Mesothelial cell of epicardium (in vitro differentiated cells): ENCODE data around the gene PRKG1. TPM values are rescaled to one million over a fixed set of nuclear protein-coding genes. Genes with fewer than 3 reads are reported as not detected.

Experiments
- DNase-seq, 2 experiments: peaks; one replicate each; pipeline ENCODE4 v3.0.0; 2021; ENCODE audit warnings: low spot score in 2 of 2; ENCODE audit not compliant: unreplicated experiment in 2 of 2
- H3K27ac Mint-ChIP-seq: 2 replicates; pipeline ENCODE4 v1.8.0; 2021; ENCODE audit warnings: mixed read lengths
- H3K27me3 Mint-ChIP-seq: 2 replicates; pipeline ENCODE4 v1.8.0; 2021; ENCODE audit warnings: low read depth, mixed read lengths
- H3K36me3 Mint-ChIP-seq: 2 replicates; pipeline ENCODE4 v1.8.0; 2021; ENCODE audit warnings: mixed read lengths
- H3K4me1 Mint-ChIP-seq: 2 replicates; pipeline ENCODE4 v1.8.0; 2021; ENCODE audit warnings: mixed read lengths
- H3K4me3 Mint-ChIP-seq: 2 replicates; pipeline ENCODE4 v1.8.0; 2021; ENCODE audit warnings: mild to moderate bottlenecking, moderate library complexity, mixed read lengths
- H3K9me3 Mint-ChIP-seq: 2 replicates; pipeline ENCODE4 v1.8.0; 2021; ENCODE audit warnings: mixed read lengths
- CTCF ChIP-seq: fragments of 200-600 bp; sonication (generic); IDR thresholded peaks from one replicate; pipeline ENCODE4 v1.5.0; 2021; ENCODE audit warnings: antibody characterized with exemption; ENCODE audit not compliant: unreplicated experiment
- total RNA-seq: library from RNA; stranded (reverse); gene quantifications from 3 replicates; pipeline ENCODE4 v1.2.1, GENCODE V29; 2021

The PRKG1 gene
- total RNA-seq, 1 donor from 2014 or later: 37.0 TPM

GRCh38 chr10:51503378-51503777 is 429.1 kb downstream of the PRKG1 start:
- H3K9me3 Mint-ChIP-seq: no peaks in the 10 kb centered on the region
- no peak overlapping the region for H3K27ac Mint-ChIP-seq
- no peaks in the 10 kb centered on the region for H3K4me1 Mint-ChIP-seq
- no peaks in the 10 kb centered on the region for H3K27me3 Mint-ChIP-seq
- H3K4me3 Mint-ChIP-seq: no peak overlapping the region
- no peak for DNase-seq
- peaks cover 4% of the 10 kb centered on the region for H3K36me3 Mint-ChIP-seq
- no peak for TF ChIP-seq CTCF

GRCh38 chr10:51507476-51507875 is 433.2 kb downstream of the PRKG1 start:
- Mint-ChIP-seq H3K27ac (no peak overlapping the region), H3K36me3 (peaks cover 8% of the 10 kb centered on the region), H3K4me3 (no peak overlapping the region), H3K27me3 (no peaks in the 10 kb centered on the region), H3K9me3 (no peaks in the 10 kb centered on the region), H3K4me1 (peaks cover 3% of the 10 kb centered on the region)
- DNase-seq: no peak
- TF ChIP-seq CTCF: no peak

- Mint-ChIP-seq H3K4me1 (peaks cover 3% of the 10 kb centered on the region), H3K9me3 (no peaks in the 10 kb centered on the region), H3K4me3 (no peak overlapping the region), H3K27ac (no peak overlapping the region), H3K36me3 (peaks cover 8% of the 10 kb centered on the region), H3K27me3 (no peaks in the 10 kb centered on the region)
- TF ChIP-seq CTCF: no peak
- DNase-seq: no peak
Measured at GRCh38 chr10:51508156-51508555, 433.9 kb downstream of the PRKG1 start.

- no peaks in the 10 kb centered on the region for H3K27me3 Mint-ChIP-seq
- no peak overlapping the region for H3K4me3 Mint-ChIP-seq
- H3K27ac Mint-ChIP-seq: no peak overlapping the region
- DNase-seq: no peak
- no peak for TF ChIP-seq CTCF
- H3K4me1 Mint-ChIP-seq: peaks cover 3% of the 10 kb centered on the region
- H3K9me3 Mint-ChIP-seq: no peaks in the 10 kb centered on the region
- peaks cover 8% of the 10 kb centered on the region for H3K36me3 Mint-ChIP-seq
Measured at GRCh38 chr10:51510231-51510630, 435.9 kb downstream of the PRKG1 start.

- no peak overlapping the region for H3K27ac Mint-ChIP-seq
- no peaks in the 10 kb centered on the region for H3K27me3 Mint-ChIP-seq
- DNase-seq: no peak
- H3K4me3 Mint-ChIP-seq: no peak overlapping the region
- no peak for TF ChIP-seq CTCF
- H3K4me1 Mint-ChIP-seq: peaks cover 5% of the 10 kb centered on the region
- H3K9me3 Mint-ChIP-seq: peaks cover 4% of the 10 kb centered on the region
- H3K36me3 Mint-ChIP-seq: no peaks in the 10 kb centered on the region
Measured at GRCh38 chr10:51521605-51522004, 447.3 kb downstream of the PRKG1 start.

GRCh38 chr10:51522858-51523257 is 448.6 kb downstream of the PRKG1 start:
- DNase-seq: no peak
- H3K27me3 Mint-ChIP-seq: no peaks in the 10 kb centered on the region
- H3K4me3 Mint-ChIP-seq: no peak overlapping the region
- H3K36me3 Mint-ChIP-seq: no peaks in the 10 kb centered on the region
- peaks cover 4% of the 10 kb centered on the region for H3K9me3 Mint-ChIP-seq
- no peak overlapping the region for H3K27ac Mint-ChIP-seq
- peaks cover 17% of the 10 kb centered on the region for H3K4me1 Mint-ChIP-seq
- no peak for TF ChIP-seq CTCF
